WTC11 (cell line): ENCODE data around the gene PAEP. TPM values are rescaled to one million over a fixed set of nuclear protein-coding genes. Genes with fewer than 3 reads are reported as not detected.

Experiments
- ATAC-seq: fragments of 200-7000 bp; cut with Tn5 transposase; 2 replicates; pipeline ENCODE4 v1.10.0; 2021; ENCODE audit warnings: mild to moderate bottlenecking, moderate library complexity
- CTCF ChIA-PET: fragments of 300-600 bp; sonication (Branson Sonifier 250); formaldehyde crosslinking; loops from one replicate; lab custom pipeline; 2021; ENCODE audit warnings: antibody characterized with exemption; lab: Charles Lee
- POLR2A ChIA-PET: fragments of 350-600 bp; sonication (Branson Sonifier 250); formaldehyde crosslinking; loops from one replicate; lab custom pipeline; 2021; ENCODE audit warnings: antibody characterized with exemption; lab: Charles Lee
- DNase-seq: peaks from one replicate; pipeline ENCODE4 v3.0.0; 2021; ENCODE audit warnings: low spot score
- H3K27ac Mint-ChIP-seq: 2 replicates; pipeline ENCODE4 v1.8.0; 2021; ENCODE audit warnings: mixed read lengths
- H3K27me3 Mint-ChIP-seq: 2 replicates; pipeline ENCODE4 v1.8.0; 2021; ENCODE audit warnings: low read depth, mild to moderate bottlenecking, moderate library complexity, mixed read lengths
- H3K36me3 Mint-ChIP-seq: 2 replicates; pipeline ENCODE4 v1.8.0; 2021; ENCODE audit warnings: mixed read lengths
- H3K4me1 Mint-ChIP-seq: 2 replicates; pipeline ENCODE4 v1.8.0; 2022; ENCODE audit warnings: mixed read lengths
- H3K4me3 Mint-ChIP-seq: 2 replicates; pipeline ENCODE4 v1.8.0; 2021; ENCODE audit warnings: mild to moderate bottlenecking, moderate library complexity, mixed read lengths
- H3K9me3 Mint-ChIP-seq: 2 replicates; pipeline ENCODE4 v1.8.0; 2021; ENCODE audit warnings: mixed read lengths
- CREB1 ChIP-seq: sonication (generic); formaldehyde crosslinking; IDR thresholded peaks from 2 replicates; pipeline ENCODE4 v1.8.0; 2023; ENCODE audit warnings: mild to moderate bottlenecking, missing genetic modification reagents
- CREM ChIP-seq: sonication (generic); formaldehyde crosslinking; IDR thresholded peaks from 2 replicates; pipeline ENCODE4 v1.8.1; 2022; ENCODE audit warnings: mild to moderate bottlenecking, missing genetic modification reagents, moderate library complexity
- ELF4 ChIP-seq: sonication (generic); formaldehyde crosslinking; IDR thresholded peaks from 2 replicates; pipeline ENCODE4 v1.8.1; 2022; ENCODE audit warnings: low read depth, mild to moderate bottlenecking, moderate library complexity, missing genetic modification reagents
- FOXJ3 ChIP-seq: sonication (generic); formaldehyde crosslinking; IDR thresholded peaks from 2 replicates; pipeline ENCODE4 v1.9.0; 2021; ENCODE audit warnings: missing genetic modification reagents, mild to moderate bottlenecking, borderline replicate concordance
- MXD4 ChIP-seq: fragments of 250-450 bp; sonication (Bioruptor Pico); IDR thresholded peaks from 2 replicates; pipeline ENCODE4 v1.8.0; 2021; ENCODE audit warnings: mild to moderate bottlenecking, moderate library complexity, borderline replicate concordance
- NFATC4 ChIP-seq: fragments of 250-450 bp; sonication (Bioruptor Pico); IDR thresholded peaks from 2 replicates; pipeline ENCODE4 v1.9.0; 2021; ENCODE audit warnings: mild to moderate bottlenecking
- NFE2L1 ChIP-seq: sonication (generic); formaldehyde crosslinking; IDR thresholded peaks from 2 replicates; pipeline ENCODE4 v1.8.1; 2023; ENCODE audit warnings: missing genetic modification reagents
- NR1H2 ChIP-seq: sonication (generic); formaldehyde crosslinking; IDR thresholded peaks from 2 replicates; pipeline ENCODE4 v1.9.0; 2021; ENCODE audit warnings: mild to moderate bottlenecking, moderate library complexity, missing genetic modification reagents
- NR2C2 ChIP-seq: sonication (generic); formaldehyde crosslinking; IDR thresholded peaks from 2 replicates; pipeline ENCODE4 v1.8.0; 2022; ENCODE audit warnings: mild to moderate bottlenecking, missing genetic modification reagents
- OVOL2 ChIP-seq: fragments of 250-450 bp; sonication (Bioruptor Pico); IDR thresholded peaks from 2 replicates; pipeline ENCODE4 v1.9.0; 2021; ENCODE audit warnings: mild to moderate bottlenecking, borderline replicate concordance
- PRRX2 ChIP-seq: fragments of 250-450 bp; sonication (Bioruptor Pico); IDR thresholded peaks from 2 replicates; pipeline ENCODE4 v1.8.0; 2021; ENCODE audit warnings: mild to moderate bottlenecking
- SMAD3 ChIP-seq: sonication (generic); formaldehyde crosslinking; IDR thresholded peaks from 2 replicates; pipeline ENCODE4 v1.8.0; 2022; ENCODE audit warnings: missing genetic modification reagents, mild to moderate bottlenecking, borderline replicate concordance
- SOX15 ChIP-seq: fragments of 250-450 bp; sonication (Bioruptor Pico); IDR thresholded peaks from 2 replicates; pipeline ENCODE4 v1.9.0; 2021; ENCODE audit warnings: mild to moderate bottlenecking
- TCF7 ChIP-seq: sonication (generic); formaldehyde crosslinking; IDR thresholded peaks from 2 replicates; pipeline ENCODE4 v1.8.0; 2022; ENCODE audit warnings: mild to moderate bottlenecking, low read depth, missing genetic modification reagents, moderate library complexity
- ZNF232 ChIP-seq: sonication (generic); formaldehyde crosslinking; IDR thresholded peaks from 2 replicates; pipeline ENCODE4 v1.8.0; 2022; ENCODE audit warnings: mild to moderate bottlenecking, missing genetic modification reagents
- total RNA-seq: library from RNA; stranded (reverse); gene quantifications from 3 replicates; pipeline ENCODE4 v1.2.3, GENCODE V29; 2021
- TF ChIP-seq, protein P1 (sequence below): sonication (generic); formaldehyde crosslinking; IDR thresholded peaks from 2 replicates; pipeline ENCODE4 v1.8.1; 2023; ENCODE audit warnings: mild to moderate bottlenecking, moderate library complexity, missing genetic modification reagents
- TF ChIP-seq, protein P2 (sequence below): sonication (generic); formaldehyde crosslinking; IDR thresholded peaks from 2 replicates; pipeline ENCODE4 v1.8.0; 2022; ENCODE audit warnings: mild to moderate bottlenecking, missing genetic modification reagents
- TF ChIP-seq, protein P3 (sequence below): sonication (generic); formaldehyde crosslinking; IDR thresholded peaks from 2 replicates; pipeline ENCODE4 v1.8.1; 2023; ENCODE audit warnings: mild to moderate bottlenecking, missing genetic modification reagents
- TF ChIP-seq, protein P4 (sequence below): sonication (generic); formaldehyde crosslinking; IDR thresholded peaks from 2 replicates; pipeline ENCODE4 v1.8.1; 2022; ENCODE audit warnings: mild to moderate bottlenecking, missing genetic modification reagents, moderate library complexity, borderline replicate concordance
- TF ChIP-seq, protein P5 (sequence below): fragments of 250-450 bp; sonication (Bioruptor Pico); IDR thresholded peaks from 2 replicates; pipeline ENCODE4 v1.9.0; 2021; ENCODE audit warnings: mild to moderate bottlenecking
- TF ChIP-seq, protein P6 (sequence below): sonication (generic); formaldehyde crosslinking; conservative IDR thresholded peaks from 2 replicates; pipeline ENCODE4 v1.8.1; 2022; ENCODE audit warnings: mild to moderate bottlenecking, missing genetic modification reagents
- TF ChIP-seq, protein P7 (sequence below): sonication (generic); formaldehyde crosslinking; IDR thresholded peaks from 2 replicates; pipeline ENCODE4 v1.8.1; 2023; ENCODE audit warnings: mild to moderate bottlenecking, missing genetic modification reagents, borderline replicate concordance

Gene PAEP
- total RNA-seq, 1 experiment from 2014 or later: not detected

DNA sequence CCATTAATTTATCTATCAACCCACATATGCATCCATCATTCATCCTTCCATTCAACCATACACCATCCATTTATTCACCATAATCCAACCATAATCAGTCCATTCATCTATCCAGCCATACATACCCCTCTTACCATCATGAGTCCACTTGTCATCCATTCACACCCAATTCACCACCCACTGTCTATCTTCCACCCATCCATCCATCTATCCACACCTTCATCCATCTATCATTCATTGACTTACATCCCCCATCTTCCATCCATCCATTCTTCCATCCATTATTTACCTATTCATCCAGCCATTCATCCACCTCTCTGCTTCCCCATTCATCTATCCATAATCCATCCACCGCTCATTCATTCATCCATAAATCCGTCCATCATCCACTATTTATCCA lies 17.8 kb downstream of the PAEP start:
- ChIA-PET POLR2A (no interaction called here), CTCF (no interaction called here)
- no peak for ATAC-seq
- Mint-ChIP-seq H3K36me3 (peaks cover 9% of the 10 kb centered on the region; the same call in 1 of the 2 replicates), H3K27me3 (peaks cover 2% of the 10 kb centered on the region; the same call in 1 of the 2 replicates), H3K4me3 (no peak overlapping the region), H3K4me1 (no peaks in the 10 kb centered on the region), H3K27ac (no peak overlapping the region), H3K9me3 (peaks cover 13% of the 10 kb centered on the region)
- no peak for DNase-seq
- TF ChIP-seq ZNF232 (CRISPR knock-in tag): no peak
- TF ChIP-seq, protein P1, sequence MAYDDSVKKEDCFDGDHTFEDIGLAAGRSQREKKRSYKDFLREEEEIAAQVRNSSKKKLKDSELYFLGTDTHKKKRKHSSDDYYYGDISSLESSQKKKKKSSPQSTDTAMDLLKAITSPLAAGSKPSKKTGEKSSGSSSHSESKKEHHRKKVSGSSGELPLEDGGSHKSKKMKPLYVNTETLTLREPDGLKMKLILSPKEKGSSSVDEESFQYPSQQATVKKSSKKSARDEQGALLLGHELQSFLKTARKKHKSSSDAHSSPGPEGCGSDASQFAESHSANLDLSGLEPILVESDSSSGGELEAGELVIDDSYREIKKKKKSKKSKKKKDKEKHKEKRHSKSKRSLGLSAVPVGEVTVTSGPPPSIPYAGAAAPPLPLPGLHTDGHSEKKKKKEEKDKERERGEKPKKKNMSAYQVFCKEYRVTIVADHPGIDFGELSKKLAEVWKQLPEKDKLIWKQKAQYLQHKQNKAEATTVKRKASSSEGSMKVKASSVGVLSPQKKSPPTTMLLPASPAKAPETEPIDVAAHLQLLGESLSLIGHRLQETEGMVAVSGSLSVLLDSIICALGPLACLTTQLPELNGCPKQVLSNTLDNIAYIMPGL (CRISPR knock-in tag): no peak
- TF ChIP-seq, protein P2, sequence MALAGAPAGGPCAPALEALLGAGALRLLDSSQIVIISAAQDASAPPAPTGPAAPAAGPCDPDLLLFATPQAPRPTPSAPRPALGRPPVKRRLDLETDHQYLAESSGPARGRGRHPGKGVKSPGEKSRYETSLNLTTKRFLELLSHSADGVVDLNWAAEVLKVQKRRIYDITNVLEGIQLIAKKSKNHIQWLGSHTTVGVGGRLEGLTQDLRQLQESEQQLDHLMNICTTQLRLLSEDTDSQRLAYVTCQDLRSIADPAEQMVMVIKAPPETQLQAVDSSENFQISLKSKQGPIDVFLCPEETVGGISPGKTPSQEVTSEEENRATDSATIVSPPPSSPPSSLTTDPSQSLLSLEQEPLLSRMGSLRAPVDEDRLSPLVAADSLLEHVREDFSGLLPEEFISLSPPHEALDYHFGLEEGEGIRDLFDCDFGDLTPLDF (CRISPR knock-in tag): no peak
- no peak for TF ChIP-seq PRRX2 (CRISPR knock-in tag)
- no peak for TF ChIP-seq SMAD3
- TF ChIP-seq MXD4 (CRISPR knock-in tag): no peak

DNA sequence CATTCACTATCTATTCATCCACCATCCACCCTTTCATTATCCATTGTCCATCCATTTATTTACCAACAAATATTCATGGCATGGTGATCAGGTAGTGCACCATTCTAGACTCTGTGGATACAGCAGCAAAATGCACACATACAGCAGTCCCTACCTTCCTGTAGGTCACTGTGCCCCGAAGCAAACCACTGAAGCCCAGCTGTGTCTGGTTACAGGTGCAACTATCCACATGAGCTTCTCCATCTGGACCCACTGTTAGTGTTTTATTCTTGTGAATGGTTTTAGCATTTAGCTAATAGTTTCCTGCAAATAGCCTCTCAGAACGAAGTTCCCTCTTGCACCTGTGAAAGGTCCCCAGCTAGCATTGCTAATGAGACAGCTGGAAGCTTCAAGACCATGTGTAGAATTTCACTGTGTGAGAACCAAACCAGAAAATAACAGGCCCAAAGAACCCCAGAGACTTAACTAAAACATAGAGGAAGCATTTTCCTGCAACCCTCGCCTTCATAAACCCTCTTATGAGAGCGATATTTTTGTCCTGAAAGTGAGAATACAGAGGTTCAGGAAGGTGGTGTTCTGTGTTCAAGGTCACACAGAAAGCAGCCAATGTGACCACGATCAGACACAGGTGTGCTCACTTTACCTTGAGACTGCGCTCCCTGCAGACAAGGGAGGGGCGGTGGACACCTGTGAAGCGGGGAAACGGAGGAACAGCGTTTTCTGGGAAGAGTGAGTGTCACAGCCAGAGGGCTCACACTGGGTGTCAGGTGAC lies 18.5 kb downstream of the PAEP start:
- ChIA-PET CTCF (no interaction called here), POLR2A (no interaction called here)
- peaks cover 13% of the 10 kb centered on the region for H3K9me3 Mint-ChIP-seq
- no peak overlapping the region for H3K27ac Mint-ChIP-seq
- DNase-seq (no peak), ATAC-seq (no peak)
- H3K27me3 Mint-ChIP-seq: peaks cover 2% of the 10 kb centered on the region; the same call in 1 of the 2 replicates
- H3K4me1 Mint-ChIP-seq: no peaks in the 10 kb centered on the region
- H3K36me3 Mint-ChIP-seq: peaks cover 9% of the 10 kb centered on the region; the same call in 1 of the 2 replicates
- H3K4me3 Mint-ChIP-seq: no peak overlapping the region
- TF ChIP-seq NR2C2 (CRISPR knock-in tag) (no peak), NR1H2 (CRISPR knock-in tag) (no peak), TCF7 (no peak), FOXJ3 (CRISPR knock-in tag) (no peak), CREB1 (CRISPR knock-in tag) (no peak), NFE2L1 (CRISPR knock-in tag) (no peak), NFATC4 (CRISPR knock-in tag) (no peak), SOX15 (no peak), PRRX2 (CRISPR knock-in tag) (no peak), OVOL2 (no peak), ELF4 (CRISPR knock-in tag) (no peak), CREM (CRISPR knock-in tag) (no peak), ZNF232 (CRISPR knock-in tag) (no peak)
- TF ChIP-seq, protein P3, sequence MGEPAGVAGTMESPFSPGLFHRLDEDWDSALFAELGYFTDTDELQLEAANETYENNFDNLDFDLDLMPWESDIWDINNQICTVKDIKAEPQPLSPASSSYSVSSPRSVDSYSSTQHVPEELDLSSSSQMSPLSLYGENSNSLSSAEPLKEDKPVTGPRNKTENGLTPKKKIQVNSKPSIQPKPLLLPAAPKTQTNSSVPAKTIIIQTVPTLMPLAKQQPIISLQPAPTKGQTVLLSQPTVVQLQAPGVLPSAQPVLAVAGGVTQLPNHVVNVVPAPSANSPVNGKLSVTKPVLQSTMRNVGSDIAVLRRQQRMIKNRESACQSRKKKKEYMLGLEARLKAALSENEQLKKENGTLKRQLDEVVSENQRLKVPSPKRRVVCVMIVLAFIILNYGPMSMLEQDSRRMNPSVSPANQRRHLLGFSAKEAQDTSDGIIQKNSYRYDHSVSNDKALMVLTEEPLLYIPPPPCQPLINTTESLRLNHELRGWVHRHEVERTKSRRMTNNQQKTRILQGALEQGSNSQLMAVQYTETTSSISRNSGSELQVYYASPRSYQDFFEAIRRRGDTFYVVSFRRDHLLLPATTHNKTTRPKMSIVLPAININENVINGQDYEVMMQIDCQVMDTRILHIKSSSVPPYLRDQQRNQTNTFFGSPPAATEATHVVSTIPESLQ (CRISPR knock-in tag): no peak
- TF ChIP-seq, protein P4, sequence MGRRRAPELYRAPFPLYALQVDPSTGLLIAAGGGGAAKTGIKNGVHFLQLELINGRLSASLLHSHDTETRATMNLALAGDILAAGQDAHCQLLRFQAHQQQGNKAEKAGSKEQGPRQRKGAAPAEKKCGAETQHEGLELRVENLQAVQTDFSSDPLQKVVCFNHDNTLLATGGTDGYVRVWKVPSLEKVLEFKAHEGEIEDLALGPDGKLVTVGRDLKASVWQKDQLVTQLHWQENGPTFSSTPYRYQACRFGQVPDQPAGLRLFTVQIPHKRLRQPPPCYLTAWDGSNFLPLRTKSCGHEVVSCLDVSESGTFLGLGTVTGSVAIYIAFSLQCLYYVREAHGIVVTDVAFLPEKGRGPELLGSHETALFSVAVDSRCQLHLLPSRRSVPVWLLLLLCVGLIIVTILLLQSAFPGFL: no peak
- TF ChIP-seq, protein P5, sequence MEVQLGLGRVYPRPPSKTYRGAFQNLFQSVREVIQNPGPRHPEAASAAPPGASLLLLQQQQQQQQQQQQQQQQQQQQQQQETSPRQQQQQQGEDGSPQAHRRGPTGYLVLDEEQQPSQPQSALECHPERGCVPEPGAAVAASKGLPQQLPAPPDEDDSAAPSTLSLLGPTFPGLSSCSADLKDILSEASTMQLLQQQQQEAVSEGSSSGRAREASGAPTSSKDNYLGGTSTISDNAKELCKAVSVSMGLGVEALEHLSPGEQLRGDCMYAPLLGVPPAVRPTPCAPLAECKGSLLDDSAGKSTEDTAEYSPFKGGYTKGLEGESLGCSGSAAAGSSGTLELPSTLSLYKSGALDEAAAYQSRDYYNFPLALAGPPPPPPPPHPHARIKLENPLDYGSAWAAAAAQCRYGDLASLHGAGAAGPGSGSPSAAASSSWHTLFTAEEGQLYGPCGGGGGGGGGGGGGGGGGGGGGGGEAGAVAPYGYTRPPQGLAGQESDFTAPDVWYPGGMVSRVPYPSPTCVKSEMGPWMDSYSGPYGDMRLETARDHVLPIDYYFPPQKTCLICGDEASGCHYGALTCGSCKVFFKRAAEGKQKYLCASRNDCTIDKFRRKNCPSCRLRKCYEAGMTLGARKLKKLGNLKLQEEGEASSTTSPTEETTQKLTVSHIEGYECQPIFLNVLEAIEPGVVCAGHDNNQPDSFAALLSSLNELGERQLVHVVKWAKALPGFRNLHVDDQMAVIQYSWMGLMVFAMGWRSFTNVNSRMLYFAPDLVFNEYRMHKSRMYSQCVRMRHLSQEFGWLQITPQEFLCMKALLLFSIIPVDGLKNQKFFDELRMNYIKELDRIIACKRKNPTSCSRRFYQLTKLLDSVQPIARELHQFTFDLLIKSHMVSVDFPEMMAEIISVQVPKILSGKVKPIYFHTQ (CRISPR knock-in tag): no peak
- TF ChIP-seq, protein P6, sequence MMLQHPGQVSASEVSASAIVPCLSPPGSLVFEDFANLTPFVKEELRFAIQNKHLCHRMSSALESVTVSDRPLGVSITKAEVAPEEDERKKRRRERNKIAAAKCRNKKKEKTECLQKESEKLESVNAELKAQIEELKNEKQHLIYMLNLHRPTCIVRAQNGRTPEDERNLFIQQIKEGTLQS (CRISPR knock-in tag): no peak
- TF ChIP-seq, protein P7, sequence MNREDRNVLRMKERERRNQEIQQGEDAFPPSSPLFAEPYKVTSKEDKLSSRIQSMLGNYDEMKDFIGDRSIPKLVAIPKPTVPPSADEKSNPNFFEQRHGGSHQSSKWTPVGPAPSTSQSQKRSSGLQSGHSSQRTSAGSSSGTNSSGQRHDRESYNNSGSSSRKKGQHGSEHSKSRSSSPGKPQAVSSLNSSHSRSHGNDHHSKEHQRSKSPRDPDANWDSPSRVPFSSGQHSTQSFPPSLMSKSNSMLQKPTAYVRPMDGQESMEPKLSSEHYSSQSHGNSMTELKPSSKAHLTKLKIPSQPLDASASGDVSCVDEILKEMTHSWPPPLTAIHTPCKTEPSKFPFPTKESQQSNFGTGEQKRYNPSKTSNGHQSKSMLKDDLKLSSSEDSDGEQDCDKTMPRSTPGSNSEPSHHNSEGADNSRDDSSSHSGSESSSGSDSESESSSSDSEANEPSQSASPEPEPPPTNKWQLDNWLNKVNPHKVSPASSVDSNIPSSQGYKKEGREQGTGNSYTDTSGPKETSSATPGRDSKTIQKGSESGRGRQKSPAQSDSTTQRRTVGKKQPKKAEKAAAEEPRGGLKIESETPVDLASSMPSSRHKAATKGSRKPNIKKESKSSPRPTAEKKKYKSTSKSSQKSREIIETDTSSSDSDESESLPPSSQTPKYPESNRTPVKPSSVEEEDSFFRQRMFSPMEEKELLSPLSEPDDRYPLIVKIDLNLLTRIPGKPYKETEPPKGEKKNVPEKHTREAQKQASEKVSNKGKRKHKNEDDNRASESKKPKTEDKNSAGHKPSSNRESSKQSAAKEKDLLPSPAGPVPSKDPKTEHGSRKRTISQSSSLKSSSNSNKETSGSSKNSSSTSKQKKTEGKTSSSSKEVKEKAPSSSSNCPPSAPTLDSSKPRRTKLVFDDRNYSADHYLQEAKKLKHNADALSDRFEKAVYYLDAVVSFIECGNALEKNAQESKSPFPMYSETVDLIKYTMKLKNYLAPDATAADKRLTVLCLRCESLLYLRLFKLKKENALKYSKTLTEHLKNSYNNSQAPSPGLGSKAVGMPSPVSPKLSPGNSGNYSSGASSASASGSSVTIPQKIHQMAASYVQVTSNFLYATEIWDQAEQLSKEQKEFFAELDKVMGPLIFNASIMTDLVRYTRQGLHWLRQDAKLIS (CRISPR knock-in tag): no peak
